Esophagus (tissue), 2 donors: ENCODE results near the gene BTBD6. TPM values are rescaled to one million over a fixed set of nuclear protein-coding genes. Genes with fewer than 3 reads are reported as not detected.

ENCODE experiments used
- H3K27ac ChIP-seq, 2 donors: one replicate each; pipeline ENCODE4 v1.5.1; 2013; ENCODE audit warnings: low read depth in 2 of 2, mild to moderate bottlenecking in 2 of 2, inconsistent platforms in 1 of 2, low read length in 1 of 2, moderate library complexity in 1 of 2
- H3K27me3 ChIP-seq, 2 donors: one replicate each; pipeline ENCODE4 v1.6.1; 2013; ENCODE audit warnings: low read length in 2 of 2, control low read depth in 1 of 2, mild to moderate bottlenecking in 1 of 2; ENCODE audit not compliant: insufficient read depth in 2 of 2, control insufficient read depth in 1 of 2
- H3K36me3 ChIP-seq, 2 donors: one replicate each; pipeline ENCODE4 v1.6.1; 2013; ENCODE audit warnings: low read length in 1 of 2; ENCODE audit not compliant: control insufficient read depth in 2 of 2, insufficient read depth in 2 of 2
- H3K4me1 ChIP-seq, 2 donors: one replicate each; pipeline ENCODE4 v1.6.1; 2013; ENCODE audit warnings: low read length in 1 of 2; ENCODE audit not compliant: control insufficient read depth in 2 of 2, insufficient read depth in 2 of 2
- H3K4me3 ChIP-seq, 2 donors: one replicate each; pipeline ENCODE4 v1.5.1; 2013; ENCODE audit warnings: low read length in 2 of 2, mild to moderate bottlenecking in 2 of 2, low read depth in 1 of 2, moderate library complexity in 1 of 2
- H3K9me3 ChIP-seq, 2 donors: one replicate each; pipeline ENCODE4 v1.6.1; 2013; ENCODE audit warnings: mild to moderate bottlenecking in 2 of 2, low read depth in 1 of 2, low read length in 1 of 2, moderate library complexity in 1 of 2; ENCODE audit not compliant: control insufficient read depth in 2 of 2, insufficient read depth in 1 of 2
- WGBS, 2 donors: extraction: QIAGEN DNeasy Blood & Tissue Kit; methylation state at CpG; one replicate each; pipeline ENCODE4 v1.1.7; 2013; 5-methylcytosine and 5-hydroxymethylcytosine counted together
- polyA plus RNA-seq, 2 donors: library from polyadenylated mRNA; stranded (reverse); fragments of 200-250 nt; gene quantifications; one replicate each; pipeline ENCODE4 v1.2.3, GENCODE V29; 2013
- donor health status: healthy with polysubstance abuse.
- donor health status: Bipolar disorder and iron deficiency.

BTBD6 gene
- polyA plus RNA-seq, 2 donors, result 47.5 to 49.8 TPM

GRCh38 chr14:105210266-105211025 lies 37.9 kb upstream of the BTBD6 start:
- peaks cover 0 to 6% of the 10 kb centered on the region in 2 donors for H3K4me1 ChIP-seq
- peaks cover 0 to 33% of the 10 kb centered on the region in 2 donors for H3K36me3 ChIP-seq
- no peaks in the 10 kb centered on the region for H3K27me3 ChIP-seq
- H3K27ac ChIP-seq, result no peak overlapping the region
- H3K4me3 ChIP-seq, result no peak overlapping the region
- H3K9me3 ChIP-seq, result peaks cover 0 to 2% of the 10 kb centered on the region in 2 donors
- 87 to 88% methylated on average over 30 of the region's 30 CpGs for WGBS, 2 donors

- peaks cover 0 to 6% of the 10 kb centered on the region in 2 donors for H3K4me1 ChIP-seq
- H3K27ac ChIP-seq, result no peak overlapping the region
- H3K9me3 ChIP-seq, result peaks cover 0 to 4% of the 10 kb centered on the region in 2 donors
- no peak overlapping the region for H3K4me3 ChIP-seq
- 90 to 95% methylated on average over 23 of the region's 23 CpGs for WGBS, 2 donors
- H3K36me3 ChIP-seq, result peaks cover 0 to 39% of the 10 kb centered on the region in 2 donors
- H3K27me3 ChIP-seq, result no peaks in the 10 kb centered on the region
These were observed 37.1 kb upstream of the BTBD6 start for GRCh38 chr14:105211086-105211757.

- Histone ChIP-seq H3K4me3 (no peak overlapping the region), H3K27ac (no peak overlapping the region), H3K9me3 (peaks cover 0 to 4% of the 10 kb centered on the region in 2 donors), H3K36me3 (peaks cover 0 to 44% of the 10 kb centered on the region in 2 donors), H3K4me1 (peaks cover 0 to 6% of the 10 kb centered on the region in 2 donors), H3K27me3 (no peaks in the 10 kb centered on the region)
- WGBS, 2 donors, result 86 to 91% methylated on average over 9 of the region's 9 CpGs
These were observed 36.6 kb upstream of the BTBD6 start for GRCh38 chr14:105211758-105212089.

GRCh38 chr14:105212541-105213300 lies 35.6 kb upstream of the BTBD6 start:
- H3K9me3 ChIP-seq, result peaks cover 0 to 4% of the 10 kb centered on the region in 2 donors
- peaks cover 0 to 53% of the 10 kb centered on the region in 2 donors for H3K36me3 ChIP-seq
- no peak overlapping the region for H3K27ac ChIP-seq
- no peaks in the 10 kb centered on the region for H3K27me3 ChIP-seq
- no peak overlapping the region for H3K4me3 ChIP-seq
- H3K4me1 ChIP-seq, result peaks cover 0 to 3% of the 10 kb centered on the region in 2 donors
- WGBS, 2 donors, result 91 to 92% methylated on average over 18 of the region's 18 CpGs

GRCh38 chr14:105213361-105213760 lies 35.0 kb upstream of the BTBD6 start:
- WGBS, 2 donors, result 88 to 92% methylated on average over 10 of the region's 10 CpGs
- Histone ChIP-seq H3K27ac (no peak overlapping the region), H3K4me3 (no peak overlapping the region), H3K4me1 (peaks cover 0 to 3% of the 10 kb centered on the region in 2 donors), H3K9me3 (peaks cover 0 to 4% of the 10 kb centered on the region in 2 donors), H3K27me3 (no peaks in the 10 kb centered on the region), H3K36me3 (peaks cover 0 to 59% of the 10 kb centered on the region in 2 donors)

GRCh38 chr14:105214324-105214915 lies 33.9 kb upstream of the BTBD6 start:
- 88 to 91% methylated on average over 14 of the region's 14 CpGs for WGBS, 2 donors
- Histone ChIP-seq H3K4me1 (peaks cover 0 to 3% of the 10 kb centered on the region in 2 donors), H3K27ac (no peak overlapping the region), H3K4me3 (no peak overlapping the region), H3K9me3 (peaks cover 0 to 4% of the 10 kb centered on the region in 2 donors), H3K27me3 (no peaks in the 10 kb centered on the region), H3K36me3 (peaks cover 0 to 66% of the 10 kb centered on the region in 2 donors)

- Histone ChIP-seq H3K27ac (no peak overlapping the region), H3K4me1 (peaks cover 0 to 3% of the 10 kb centered on the region in 2 donors), H3K27me3 (no peaks in the 10 kb centered on the region), H3K4me3 (no peak overlapping the region), H3K9me3 (peaks cover 0 to 4% of the 10 kb centered on the region in 2 donors), H3K36me3 (peaks cover 0 to 69% of the 10 kb centered on the region in 2 donors)
- WGBS, 2 donors, result 97 to 99% methylated on average over 3 of the region's 3 CpGs
These were observed 32.7 kb upstream of the BTBD6 start for GRCh38 chr14:105215602-105216001.

GRCh38 chr14:105216490-105217247 lies 31.7 kb upstream of the BTBD6 start:
- no peaks in the 10 kb centered on the region for H3K27me3 ChIP-seq
- H3K36me3 ChIP-seq, result peaks cover 0 to 71% of the 10 kb centered on the region in 2 donors
- H3K27ac ChIP-seq, result no peak overlapping the region
- peaks cover 0 to 4% of the 10 kb centered on the region in 2 donors for H3K9me3 ChIP-seq
- whole genome bisulfite sequencing, 2 donors, result 92 to 93% methylated on average over 28 to 30 of the region's 30 CpGs
- no peak overlapping the region for H3K4me3 ChIP-seq
- H3K4me1 ChIP-seq, result peaks cover 0 to 3% of the 10 kb centered on the region in 2 donors
